Measurements from ENCODE around the gene GKN2.

GKN2 gene, protein sequence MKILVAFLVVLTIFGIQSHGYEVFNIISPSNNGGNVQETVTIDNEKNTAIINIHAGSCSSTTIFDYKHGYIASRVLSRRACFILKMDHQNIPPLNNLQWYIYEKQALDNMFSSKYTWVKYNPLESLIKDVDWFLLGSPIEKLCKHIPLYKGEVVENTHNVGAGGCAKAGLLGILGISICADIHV

DNA sequence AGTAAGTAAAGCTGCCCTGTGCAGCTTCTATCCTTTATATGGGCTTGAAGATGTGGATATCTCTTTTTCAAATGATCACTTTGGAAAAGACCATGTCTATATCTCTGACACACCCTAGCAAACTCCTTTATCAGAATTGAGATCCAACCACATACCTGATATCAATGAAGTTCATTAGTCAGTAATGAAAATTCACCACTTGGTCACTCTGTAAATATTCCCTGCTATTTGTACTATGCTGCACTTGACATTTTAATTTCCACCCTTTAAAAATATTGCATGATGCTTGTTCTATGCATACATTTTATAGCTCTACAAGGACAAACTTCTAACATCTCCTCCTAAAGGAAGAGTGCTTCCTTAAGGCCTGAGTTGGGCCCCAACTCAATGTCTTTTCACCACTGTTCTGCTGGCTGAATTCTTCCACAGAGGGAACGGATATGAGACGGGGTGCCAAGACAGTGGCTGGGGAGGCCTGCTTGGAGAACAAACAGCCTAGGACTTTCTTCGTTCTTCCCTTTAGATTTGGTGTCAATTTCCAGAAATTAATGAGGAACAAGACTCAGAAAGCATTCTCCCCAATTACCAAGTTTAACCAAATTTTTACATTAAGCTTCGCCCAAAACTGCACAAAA, at the start of gene GKN2:
GKN2 (minus strand) TSS at position 7 of the 635 bp plus-strand sequence. CDS start 32 bp downstream, outside the sequence.
- Mint-ChIP-seq H3K36me3 (no peaks in the 10 kb centered on the region), H3K9me3 (peaks cover 3% of the 10 kb centered on the region), H3K27ac (no peak within 1 kb of the TSS), H3K27me3 (peaks cover 8% of the 10 kb centered on the region), H3K4me1 (no peaks in the 10 kb centered on the region), H3K4me3 (no peak within 1 kb of the TSS)
- DNase-seq = no peak
- CTCF ChIA-PET = no interaction called here

- Mint-ChIP-seq H3K36me3 (no peaks in the 10 kb centered on the region), H3K4me3 (no peak overlapping the region), H3K27me3 (peaks cover 9% of the 10 kb centered on the region), H3K9me3 (no peaks in the 10 kb centered on the region), H3K4me1 (no peaks in the 10 kb centered on the region), H3K27ac (no peak overlapping the region)
- CTCF ChIA-PET = interaction anchor here (1.7 kb wide), 1 partner anchor 11 kb away, joined by 7 read pairs; the partner anchor contains the start of gene ANTXR1
- DNase-seq = no peak
These were observed 49.2 kb upstream of the GKN2 start for GRCh38 chr2:69001879-69002278.

- DNase-seq = no peak
- CTCF ChIA-PET = no interaction called here
- Mint-ChIP-seq H3K9me3 (no peaks in the 10 kb centered on the region), H3K4me3 (no peak overlapping the region), H3K27me3 (peaks cover 23% of the 10 kb centered on the region), H3K27ac (no peak overlapping the region), H3K4me1 (no peaks in the 10 kb centered on the region), H3K36me3 (no peaks in the 10 kb centered on the region)
These were observed 44.7 kb upstream of the GKN2 start for GRCh38 chr2:68997401-68997800.

DNA sequence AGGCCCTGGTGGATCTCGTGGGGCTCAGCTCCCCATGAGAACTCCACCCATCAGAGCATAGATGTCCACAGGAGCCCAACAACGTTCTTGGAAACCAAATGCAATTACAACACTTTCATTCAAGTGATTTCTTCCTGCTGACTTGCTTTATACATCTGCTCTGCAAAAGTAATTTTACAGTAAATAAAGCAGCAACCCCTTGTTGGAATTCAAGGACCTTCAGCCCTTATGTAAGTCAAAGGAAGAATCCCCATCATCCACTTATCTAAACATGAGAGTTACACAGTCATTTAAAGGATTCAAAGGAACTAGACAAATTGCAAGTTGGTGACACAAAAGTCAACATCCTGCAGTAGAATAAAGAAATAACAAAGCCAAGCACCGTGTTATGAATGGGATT, 43.2 kb upstream of the GKN2 start:
- no peak overlapping the region for H3K27ac Mint-ChIP-seq
- H3K9me3 Mint-ChIP-seq = no peaks in the 10 kb centered on the region
- H3K4me1 Mint-ChIP-seq = no peaks in the 10 kb centered on the region
- CTCF ChIA-PET = interaction anchor here (0.6 kb wide), 1 partner anchor 569 kb away, joined by 4 read pairs; no protein-coding TSS in a partner anchor
- no peak for DNase-seq
- H3K36me3 Mint-ChIP-seq = no peaks in the 10 kb centered on the region
- H3K27me3 Mint-ChIP-seq = peaks cover 28% of the 10 kb centered on the region
- no peak overlapping the region for H3K4me3 Mint-ChIP-seq

DNA sequence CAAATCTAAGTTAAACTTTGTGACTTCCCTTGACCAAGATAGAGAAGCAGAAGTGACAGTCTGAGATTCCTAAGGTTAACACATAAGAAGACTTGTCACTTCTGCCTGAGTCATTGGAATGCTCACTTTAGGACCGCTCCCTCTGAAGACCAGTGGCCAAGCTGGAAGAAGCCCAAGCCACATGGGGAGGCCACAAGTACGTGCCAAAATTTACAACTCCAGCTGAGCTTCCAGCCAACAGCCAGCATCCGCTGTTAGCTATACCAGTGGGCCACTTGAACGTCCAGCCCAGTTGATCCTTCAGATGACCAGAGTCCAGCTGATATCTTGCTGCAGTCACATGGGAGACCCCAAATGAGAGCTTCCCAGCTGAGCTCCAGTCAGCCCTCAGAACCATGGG, 42.2 kb upstream of the GKN2 start:
- CTCF ChIA-PET = no interaction called here
- Mint-ChIP-seq H3K9me3 (no peaks in the 10 kb centered on the region), H3K27ac (no peak overlapping the region), H3K4me1 (no peaks in the 10 kb centered on the region), H3K36me3 (no peaks in the 10 kb centered on the region), H3K27me3 (peaks cover 38% of the 10 kb centered on the region), H3K4me3 (no peak overlapping the region)
- no peak for DNase-seq

DNA sequence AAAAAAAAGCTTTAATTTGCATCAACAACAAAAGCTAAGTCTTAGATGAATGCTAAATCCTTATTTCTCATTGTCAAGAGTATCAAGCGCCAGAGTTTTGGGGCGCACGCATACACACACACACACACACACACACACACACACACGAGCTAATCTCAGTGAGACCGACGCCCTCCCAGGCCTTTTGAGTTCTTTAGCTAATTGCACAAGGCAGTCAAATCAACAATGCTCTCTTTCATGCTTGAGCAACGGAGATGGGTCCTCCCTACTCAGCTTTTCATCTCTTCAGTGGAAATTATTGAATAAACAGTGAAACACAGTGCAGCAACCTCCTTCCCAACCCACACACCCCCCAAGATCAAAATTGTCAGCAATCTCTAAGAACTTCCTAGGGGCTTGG, 41.0 kb upstream of the GKN2 start:
- no peak overlapping the region for H3K27ac Mint-ChIP-seq
- H3K27me3 Mint-ChIP-seq = peaks cover 37% of the 10 kb centered on the region
- no peak overlapping the region for H3K4me3 Mint-ChIP-seq
- no peak for DNase-seq
- no peaks in the 10 kb centered on the region for H3K9me3 Mint-ChIP-seq
- CTCF ChIA-PET = interaction anchor here (0.7 to 1.3 kb wide), 2 partner anchors 19 to 50 kb away, joined by 3 read pairs; partner anchors contain the start of gene ANTXR1
- no peaks in the 10 kb centered on the region for H3K4me1 Mint-ChIP-seq
- H3K36me3 Mint-ChIP-seq = no peaks in the 10 kb centered on the region

DNA sequence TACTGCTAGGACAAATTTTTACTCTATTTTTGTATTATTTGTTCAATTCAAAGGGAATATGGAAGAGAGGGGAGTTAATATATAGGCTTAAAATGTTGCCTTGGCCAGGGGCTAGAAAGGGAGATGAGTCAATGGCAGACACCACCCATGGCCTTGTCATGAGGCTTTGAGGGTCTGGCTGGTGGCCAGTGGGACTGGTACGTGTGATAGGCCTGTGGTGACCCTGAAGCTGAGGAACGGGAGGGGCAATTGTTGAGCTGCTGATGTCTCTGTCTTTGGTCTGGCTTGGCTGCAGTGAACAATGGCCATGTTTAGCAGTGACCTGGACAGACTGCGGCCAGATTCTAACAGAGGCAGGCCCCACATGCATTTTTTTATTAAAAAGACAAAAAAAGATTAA, 40.2 kb upstream of the GKN2 start:
- Mint-ChIP-seq H3K27me3 (peaks cover 33% of the 10 kb centered on the region), H3K4me3 (no peak overlapping the region), H3K27ac (no peak overlapping the region), H3K4me1 (no peaks in the 10 kb centered on the region), H3K36me3 (no peaks in the 10 kb centered on the region), H3K9me3 (no peaks in the 10 kb centered on the region)
- CTCF ChIA-PET = interaction anchor here (1.3 kb wide), 1 partner anchor 20 kb away, joined by 3 read pairs; the partner anchor contains the start of gene ANTXR1
- DNase-seq = no peak

DNA sequence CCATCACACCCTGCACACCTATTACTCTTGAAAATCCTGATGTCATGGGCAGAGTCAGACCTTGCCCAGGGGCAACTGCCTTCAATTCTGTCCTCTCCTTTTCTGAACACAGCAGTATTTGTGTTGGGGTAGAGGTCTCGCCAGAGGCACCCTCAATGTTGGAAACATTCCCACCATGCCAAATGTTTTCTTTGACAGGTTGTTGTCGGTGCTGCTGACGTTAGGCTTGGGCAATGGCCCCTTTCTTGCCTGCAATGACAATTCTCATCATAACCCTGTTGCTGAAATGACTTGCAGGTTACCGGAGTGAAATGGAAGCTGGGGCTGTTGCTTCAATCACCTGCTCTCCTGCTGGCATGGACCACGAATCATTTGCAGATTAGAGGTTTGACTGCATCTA, 39.6 kb upstream of the GKN2 start:
- Mint-ChIP-seq H3K4me3 (no peak overlapping the region), H3K36me3 (no peaks in the 10 kb centered on the region), H3K27ac (no peak overlapping the region), H3K9me3 (no peaks in the 10 kb centered on the region), H3K4me1 (no peaks in the 10 kb centered on the region), H3K27me3 (peaks cover 33% of the 10 kb centered on the region)
- CTCF ChIA-PET = no interaction called here
- no peak for DNase-seq

GRCh38 chr2:68989035-68989434, 36.3 kb upstream of the GKN2 start:
- Mint-ChIP-seq H3K36me3 (no peaks in the 10 kb centered on the region), H3K4me3 (no peak overlapping the region), H3K4me1 (no peaks in the 10 kb centered on the region), H3K9me3 (no peaks in the 10 kb centered on the region), H3K27me3 (peaks cover 23% of the 10 kb centered on the region), H3K27ac (no peak overlapping the region)
- CTCF ChIA-PET = no interaction called here
- DNase-seq = no peak

DNA sequence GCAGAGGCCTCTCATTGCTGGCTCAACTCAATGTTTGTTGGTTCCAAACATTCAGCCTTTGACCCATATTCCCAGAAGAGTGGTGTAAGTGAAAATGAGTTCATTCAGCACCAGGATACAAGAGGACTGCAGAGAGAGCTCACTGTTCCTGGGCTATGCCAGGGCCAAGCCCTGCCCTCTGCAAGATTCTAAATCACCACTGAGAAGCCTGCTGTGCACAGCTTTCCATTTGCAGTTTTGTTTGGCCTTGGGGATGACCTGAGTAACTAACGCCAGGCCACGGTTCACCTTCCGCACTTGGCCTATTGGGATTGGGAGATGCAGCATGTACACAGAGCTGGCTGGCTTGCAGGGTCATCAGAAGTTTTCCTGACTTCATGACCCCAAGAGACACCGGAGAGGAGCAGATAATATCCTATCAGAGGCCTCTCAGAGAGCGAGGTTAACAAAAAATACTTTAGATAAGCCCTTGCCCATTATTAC, 34.4 kb upstream of the GKN2 start:
- CTCF ChIA-PET = no interaction called here
- Mint-ChIP-seq H3K4me3 (no peak overlapping the region), H3K4me1 (no peaks in the 10 kb centered on the region), H3K36me3 (no peaks in the 10 kb centered on the region), H3K27me3 (peaks cover 12% of the 10 kb centered on the region), H3K27ac (no peak overlapping the region), H3K9me3 (no peaks in the 10 kb centered on the region)
- no peak for DNase-seq

DNA sequence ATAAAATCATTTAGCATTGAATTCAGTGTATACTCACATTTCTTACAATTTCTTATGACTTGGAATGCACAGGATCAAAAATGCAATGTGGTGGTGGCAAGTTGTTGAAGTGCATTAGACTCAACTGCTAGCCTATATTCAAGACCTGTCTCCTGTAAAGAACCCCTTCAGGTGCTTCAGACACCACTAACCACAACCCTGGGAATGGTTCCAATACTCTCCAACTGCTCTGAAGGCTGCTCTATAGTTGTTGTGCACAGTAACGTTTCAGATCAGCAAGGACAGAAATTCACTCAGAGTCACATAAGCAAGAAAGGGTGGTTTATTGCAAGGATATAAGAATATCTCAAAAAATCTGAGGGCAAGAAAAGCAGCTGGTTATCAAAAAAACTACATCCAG, 28.3 kb upstream of the GKN2 start:
- CTCF ChIA-PET = no interaction called here

DNA sequence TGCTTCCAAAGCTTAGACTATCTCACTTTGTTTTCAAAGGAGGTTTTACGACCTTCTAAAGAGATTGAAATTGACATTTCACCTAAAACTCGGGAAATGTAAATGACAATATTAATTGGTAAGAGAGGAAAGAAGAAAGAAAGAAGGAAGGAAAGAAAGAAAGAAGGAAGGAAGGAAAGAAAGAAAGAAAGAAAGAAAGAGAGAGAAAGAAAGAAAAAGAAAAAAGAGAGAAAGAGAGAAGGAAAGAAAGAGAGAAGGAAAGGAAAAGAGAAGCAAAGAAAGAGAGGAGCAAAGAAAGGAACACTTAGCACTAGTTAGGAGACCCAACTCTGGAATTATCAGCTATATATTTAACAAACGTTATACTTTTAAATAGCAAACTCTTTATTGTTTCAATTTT, 25.4 kb upstream of the GKN2 start:
- H3K4me1 Mint-ChIP-seq = no peaks in the 10 kb centered on the region
- H3K36me3 Mint-ChIP-seq = no peaks in the 10 kb centered on the region
- CTCF ChIA-PET = no interaction called here
- peaks cover 37% of the 10 kb centered on the region for H3K27me3 Mint-ChIP-seq
- no peak overlapping the region for H3K27ac Mint-ChIP-seq
- no peaks in the 10 kb centered on the region for H3K9me3 Mint-ChIP-seq
- no peak overlapping the region for H3K4me3 Mint-ChIP-seq
- no peak for DNase-seq

More for the DNA sequence above, 28.3 kb upstream of the GKN2 start:
- Mint-ChIP-seq H3K4me1 (no peaks in the 10 kb centered on the region), H3K27me3 (peaks cover 19% of the 10 kb centered on the region), H3K9me3 (no peaks in the 10 kb centered on the region), H3K4me3 (no peak overlapping the region), H3K27ac (no peak overlapping the region), H3K36me3 (no peaks in the 10 kb centered on the region)
- no peak for DNase-seq

DNA sequence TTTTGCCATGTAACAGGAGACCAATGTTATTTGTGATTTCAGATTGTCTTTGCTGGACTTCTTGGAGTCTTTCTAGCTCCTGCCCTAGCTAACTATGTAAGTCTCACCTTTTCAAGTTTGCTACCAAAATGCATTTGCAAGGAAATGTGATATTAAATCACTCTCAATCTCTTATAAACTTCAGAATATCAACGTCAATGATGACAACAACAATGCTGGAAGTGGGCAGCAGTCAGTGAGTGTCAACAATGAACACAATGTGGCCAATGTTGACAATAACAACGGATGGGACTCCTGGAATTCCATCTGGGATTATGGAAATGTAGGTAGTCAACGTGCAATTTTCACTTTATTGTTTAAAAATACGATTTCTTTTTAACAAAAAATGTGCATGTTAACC, 24.8 kb upstream of the GKN2 start:
- no peak for DNase-seq
- Mint-ChIP-seq H3K36me3 (no peaks in the 10 kb centered on the region), H3K4me3 (no peak overlapping the region), H3K27ac (no peak overlapping the region), H3K9me3 (no peaks in the 10 kb centered on the region), H3K27me3 (peaks cover 37% of the 10 kb centered on the region), H3K4me1 (no peaks in the 10 kb centered on the region)
- CTCF ChIA-PET = no interaction called here

DNA sequence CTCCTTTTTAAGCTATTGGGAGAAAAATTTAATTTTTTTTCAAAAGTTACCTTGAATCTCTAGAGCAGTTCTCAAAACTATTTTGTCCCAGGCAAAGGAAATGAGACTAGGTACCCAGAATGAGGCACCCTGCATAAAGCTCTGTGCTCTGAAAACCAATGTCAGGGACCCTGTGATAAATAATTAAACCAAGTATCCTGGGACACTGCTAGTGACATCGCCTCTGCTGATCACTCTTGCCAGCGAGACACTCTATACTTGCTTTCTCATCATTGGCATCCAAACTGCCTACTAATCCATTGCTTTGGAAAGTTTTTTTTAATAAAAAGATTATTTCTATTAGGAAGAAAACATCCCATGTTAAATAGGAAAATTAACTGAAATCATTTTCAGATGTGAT, 23.2 kb upstream of the GKN2 start:
- CTCF ChIA-PET = interaction anchor here (1.0 kb wide), 1 partner anchor 33 kb away, joined by 4 read pairs; no protein-coding TSS in a partner anchor
- no peaks in the 10 kb centered on the region for H3K36me3 Mint-ChIP-seq
- H3K27me3 Mint-ChIP-seq = peaks cover 32% of the 10 kb centered on the region
- no peak for DNase-seq
- H3K4me3 Mint-ChIP-seq = no peak overlapping the region
- no peak overlapping the region for H3K27ac Mint-ChIP-seq
- no peaks in the 10 kb centered on the region for H3K4me1 Mint-ChIP-seq
- no peaks in the 10 kb centered on the region for H3K9me3 Mint-ChIP-seq
